Measurements from ENCODE around the gene PLXNA2.

Gene PLXNA2

GRCh38 chr1:208175508-208175895, 68.7 kb downstream of the PLXNA2 start:
- FAIRE-seq = no peak

- no peak for FAIRE-seq
Measured at GRCh38 chr1:208174731-208175507, 69.3 kb downstream of the PLXNA2 start.

- no peak for FAIRE-seq
Measured at GRCh38 chr1:208174200-208174599, 70.0 kb downstream of the PLXNA2 start.

- FAIRE-seq = no peak
Measured at GRCh38 chr1:208173749-208174148, 70.4 kb downstream of the PLXNA2 start.

- no peak for FAIRE-seq
Measured at GRCh38 chr1:208172423-208173145, 71.6 kb downstream of the PLXNA2 start.

- FAIRE-seq = no peak
Measured at GRCh38 chr1:208171616-208172422, 72.4 kb downstream of the PLXNA2 start.

- no peak for FAIRE-seq
Measured at GRCh38 chr1:208170252-208170651, 73.9 kb downstream of the PLXNA2 start.

- FAIRE-seq = no peak
Measured at GRCh38 chr1:208169081-208169879, 74.9 kb downstream of the PLXNA2 start.

- FAIRE-seq = no peak
Measured at GRCh38 chr1:208167261-208167869, 76.8 kb downstream of the PLXNA2 start.

- no peak for FAIRE-seq
Measured at GRCh38 chr1:208166340-208167138, 77.6 kb downstream of the PLXNA2 start.

- FAIRE-seq = no peak
Measured at GRCh38 chr1:208165659-208166058, 78.5 kb downstream of the PLXNA2 start.

- FAIRE-seq = no peak
Measured at GRCh38 chr1:208164609-208165008, 79.6 kb downstream of the PLXNA2 start.

- FAIRE-seq = no peak
Measured at GRCh38 chr1:208163539-208163938, 80.6 kb downstream of the PLXNA2 start.

- FAIRE-seq = no peak
Measured at GRCh38 chr1:208162903-208163302, 81.3 kb downstream of the PLXNA2 start.

- FAIRE-seq = no peak
Measured at GRCh38 chr1:208161656-208162375, 82.4 kb downstream of the PLXNA2 start.

GRCh38 chr1:208161005-208161404, 83.2 kb downstream of the PLXNA2 start:
- FAIRE-seq = no peak

GRCh38 chr1:208160259-208160819, 83.8 kb downstream of the PLXNA2 start:
- FAIRE-seq = no peak

GRCh38 chr1:208159555-208160258, 84.5 kb downstream of the PLXNA2 start:
- FAIRE-seq = no peak

Data from colon (tissue), 2 donors.